Gastrocnemius medialis (tissue), 4 donors: Measurements from ENCODE around the gene ERGIC3.

Source experiments
- POLR2A ChIP-seq, 2 donors: fragments of 450-650 bp; IDR thresholded peaks; one replicate each; pipeline ENCODE4 v1.6.1; 2017; ENCODE audit warnings: antibody characterized with exemption in 2 of 2, mild to moderate bottlenecking in 2 of 2, moderate library complexity in 2 of 2
- TF ChIP-seq, protein P1 (sequence below), 5 experiments: fragments of 450-650 bp in 3 of 5; fragments of 200-600 bp in 2 of 5; sonication (generic) in 2 of 5; IDR thresholded peaks in 4 of 5; conservative IDR thresholded peaks in 1 of 5; 1 replicate in 4 of 5; 2 replicates in 1 of 5; pipeline ENCODE4 v1.5.1; 2016 to 2019; ENCODE audit warnings: antibody characterized with exemption in 5 of 5, mild to moderate bottlenecking in 3 of 5, moderate library complexity in 3 of 5

DNA sequence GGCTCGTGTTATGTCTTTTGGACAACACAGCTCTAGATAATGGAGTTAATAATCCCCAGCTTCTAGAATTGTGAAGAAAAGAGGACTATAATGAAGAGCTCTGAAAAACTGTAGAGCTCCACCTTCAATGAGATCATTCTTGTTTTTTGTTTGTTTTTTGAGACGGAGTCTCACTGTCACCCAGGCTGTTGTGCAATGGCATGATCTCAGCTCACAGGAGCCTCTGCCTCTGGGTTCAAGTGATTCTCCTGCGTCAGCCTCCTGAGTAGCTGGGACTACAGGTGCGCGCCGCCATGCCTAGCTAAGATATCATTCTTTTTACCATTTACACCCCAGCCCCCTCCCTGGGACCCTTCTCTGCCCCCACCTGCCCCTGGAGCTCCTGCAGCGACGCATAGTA, 36.6 kb downstream of the ERGIC3 start:
- TF ChIP-seq, protein P1, sequence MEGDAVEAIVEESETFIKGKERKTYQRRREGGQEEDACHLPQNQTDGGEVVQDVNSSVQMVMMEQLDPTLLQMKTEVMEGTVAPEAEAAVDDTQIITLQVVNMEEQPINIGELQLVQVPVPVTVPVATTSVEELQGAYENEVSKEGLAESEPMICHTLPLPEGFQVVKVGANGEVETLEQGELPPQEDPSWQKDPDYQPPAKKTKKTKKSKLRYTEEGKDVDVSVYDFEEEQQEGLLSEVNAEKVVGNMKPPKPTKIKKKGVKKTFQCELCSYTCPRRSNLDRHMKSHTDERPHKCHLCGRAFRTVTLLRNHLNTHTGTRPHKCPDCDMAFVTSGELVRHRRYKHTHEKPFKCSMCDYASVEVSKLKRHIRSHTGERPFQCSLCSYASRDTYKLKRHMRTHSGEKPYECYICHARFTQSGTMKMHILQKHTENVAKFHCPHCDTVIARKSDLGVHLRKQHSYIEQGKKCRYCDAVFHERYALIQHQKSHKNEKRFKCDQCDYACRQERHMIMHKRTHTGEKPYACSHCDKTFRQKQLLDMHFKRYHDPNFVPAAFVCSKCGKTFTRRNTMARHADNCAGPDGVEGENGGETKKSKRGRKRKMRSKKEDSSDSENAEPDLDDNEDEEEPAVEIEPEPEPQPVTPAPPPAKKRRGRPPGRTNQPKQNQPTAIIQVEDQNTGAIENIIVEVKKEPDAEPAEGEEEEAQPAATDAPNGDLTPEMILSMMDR (IDR thresholded peaks at IDR 0.05 in 4 of 5, conservative IDR thresholded peaks at IDR 0.05 in 1 of 5): no peak
- no peak for TF ChIP-seq POLR2A (IDR thresholded peaks at IDR 0.05)
